ENCODE measurements around the gene MRM2.

Gene MRM2

GRCh38 chr7:2264158-2264557 lies 22.2 kb upstream of the MRM2 start:
- no peak for DNase-seq

- DNase-seq, result no peak
These were observed 21.2 kb upstream of the MRM2 start for GRCh38 chr7:2263176-2263575.

DNA sequence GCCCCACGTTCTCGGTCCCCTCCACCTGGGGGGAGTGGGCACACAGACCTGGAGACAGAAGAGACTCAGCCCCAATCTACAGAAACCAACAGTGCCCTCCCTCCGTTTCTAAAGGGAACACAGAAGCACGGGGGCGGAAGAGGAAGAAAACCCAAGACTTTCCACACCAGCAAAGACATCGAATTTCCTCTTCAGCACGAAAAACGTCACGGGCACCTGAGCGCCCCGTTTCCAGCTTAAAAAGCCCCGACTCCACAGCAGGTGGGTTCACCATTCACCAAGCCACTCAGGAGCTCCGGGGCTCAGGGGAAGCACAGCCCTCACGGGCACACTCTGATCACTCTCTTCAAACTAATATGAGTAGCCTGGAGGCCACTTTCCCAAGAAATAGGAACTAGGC lies 19.6 kb upstream of the MRM2 start:
- DNase-seq, result no peak

DNA sequence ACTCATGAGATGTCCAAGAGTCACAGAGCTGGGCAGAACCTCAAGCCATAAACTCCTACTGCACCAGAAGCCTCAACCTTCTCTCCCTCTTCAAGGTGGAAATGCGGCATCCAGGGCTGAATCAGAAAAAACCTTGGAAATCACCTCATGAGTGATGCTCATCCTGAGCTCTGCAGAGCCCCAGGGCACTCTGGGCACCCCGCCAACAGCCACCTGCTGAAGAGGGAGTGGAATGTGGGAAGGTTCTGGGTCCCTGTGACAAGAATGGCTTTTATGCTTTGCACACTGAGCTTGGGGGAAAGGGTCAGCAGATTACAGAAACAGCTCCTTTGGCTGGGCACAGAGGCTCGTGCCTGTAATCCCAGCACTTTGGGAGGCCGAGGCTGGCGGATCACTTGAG lies 18.8 kb upstream of the MRM2 start:
- no peak for DNase-seq

DNA sequence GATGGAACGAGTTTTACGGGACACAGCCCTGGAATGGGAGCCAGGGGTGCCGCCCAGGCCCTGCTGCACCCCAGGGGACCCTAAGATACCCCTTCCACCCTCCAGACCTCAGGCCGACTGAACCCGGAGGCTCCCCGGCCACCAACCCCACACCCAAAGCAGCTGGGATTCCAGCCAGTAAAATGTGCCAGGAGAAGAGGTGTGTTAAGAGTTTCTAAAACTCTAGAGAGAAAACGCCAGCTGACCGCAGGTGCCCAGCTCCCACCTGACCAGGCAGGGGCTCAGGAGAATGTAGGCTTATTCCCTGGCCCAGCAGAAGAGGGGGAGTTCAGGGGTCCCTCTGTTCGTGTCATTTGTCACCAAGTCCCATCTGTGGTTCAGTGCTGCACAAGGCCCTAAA lies 17.5 kb upstream of the MRM2 start:
- DNase-seq, result no peak

GRCh38 chr7:2258661-2259365 lies 16.8 kb upstream of the MRM2 start:
- DNase-seq, result no peak

- DNase-seq, result no peak
These were observed 15.6 kb upstream of the MRM2 start for GRCh38 chr7:2257651-2258050.

GRCh38 chr7:2257046-2257551 lies 15.1 kb upstream of the MRM2 start:
- no peak for DNase-seq

DNA sequence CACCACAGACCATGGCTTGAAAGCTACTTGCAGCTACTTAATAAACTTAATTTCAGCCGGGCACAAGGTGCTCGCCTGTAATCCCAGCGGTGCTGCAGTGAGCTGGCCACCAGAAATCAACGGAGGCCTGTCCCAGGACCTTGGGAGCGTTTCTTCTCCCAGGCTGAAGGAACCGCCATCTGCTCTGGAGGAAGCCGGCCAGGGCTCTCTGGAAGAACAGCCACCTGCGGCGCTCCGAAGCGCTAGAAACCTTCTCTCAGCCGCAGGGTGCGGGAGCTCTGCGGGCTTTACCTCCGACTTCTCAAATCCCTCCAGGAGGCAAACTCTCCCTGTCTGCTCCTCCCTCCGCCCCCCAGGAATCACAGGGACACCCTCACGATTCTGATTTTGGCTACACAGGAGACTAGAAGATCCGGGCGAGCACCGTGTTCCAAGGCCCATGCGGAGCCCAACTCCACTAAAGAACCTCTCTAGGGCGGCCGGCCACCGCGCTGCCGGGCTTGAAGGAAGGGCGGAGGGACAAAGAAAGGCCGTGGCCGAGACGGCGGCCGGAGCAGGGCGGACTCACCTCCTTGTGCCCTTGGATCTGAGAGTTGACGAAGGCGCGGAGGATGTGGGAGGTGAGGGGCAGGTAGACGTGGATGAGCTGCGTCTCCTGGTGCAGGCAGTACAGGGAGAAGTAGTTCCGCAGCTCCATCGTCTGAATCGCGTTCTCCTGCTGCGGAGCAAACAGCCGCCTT lies 14.5 kb upstream of the MRM2 start:
- DNase-seq, result no peak

DNA sequence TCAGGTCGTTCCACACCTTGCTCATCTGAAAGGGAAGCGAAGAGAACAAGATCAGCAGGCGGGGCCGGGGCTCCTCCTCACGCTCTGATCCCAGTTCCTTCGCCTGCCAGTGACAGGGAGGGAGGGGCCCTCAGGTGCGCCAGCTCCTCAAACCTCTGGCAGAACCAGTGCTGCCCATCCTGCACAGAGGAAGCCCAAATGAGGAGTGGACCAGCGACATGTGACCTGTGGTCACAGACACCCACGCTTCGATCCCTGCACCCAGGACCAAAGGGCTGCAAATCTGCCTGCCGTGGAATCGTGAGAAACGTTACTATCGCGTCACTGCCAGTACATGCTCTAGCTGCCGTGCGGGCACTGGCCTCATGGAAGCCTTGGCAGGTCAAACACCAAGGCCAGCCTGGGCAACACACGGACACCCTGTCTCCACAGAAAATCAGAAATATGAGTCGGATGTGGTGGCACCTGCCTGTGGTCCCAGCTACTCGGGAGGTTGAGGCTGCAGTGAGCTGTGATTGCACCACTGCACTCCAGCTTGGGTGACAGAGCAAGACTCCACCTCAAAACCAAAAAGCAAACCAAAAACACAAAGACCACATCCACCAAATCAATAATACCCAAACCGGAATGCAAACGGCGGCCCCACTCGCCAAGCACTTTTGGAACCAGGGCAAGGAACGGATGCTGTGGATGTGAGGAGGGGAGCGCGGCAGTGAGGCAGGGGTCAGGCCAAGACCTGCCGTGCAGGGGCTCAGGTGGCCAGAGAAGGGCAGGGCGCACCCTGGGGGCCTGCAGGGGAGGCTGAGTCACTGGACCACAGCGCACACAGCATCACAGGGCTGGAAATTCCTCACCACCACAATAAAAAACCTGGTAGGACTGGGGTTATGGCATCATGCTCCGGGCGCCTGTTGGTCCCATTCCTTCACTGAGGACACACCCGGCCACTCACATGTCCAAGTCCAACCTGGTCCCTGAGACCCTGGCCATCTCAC lies 13.4 kb upstream of the MRM2 start:
- no peak for DNase-seq

- DNase-seq, result no peak
These were observed 12.6 kb upstream of the MRM2 start for GRCh38 chr7:2254429-2255144.

DNA sequence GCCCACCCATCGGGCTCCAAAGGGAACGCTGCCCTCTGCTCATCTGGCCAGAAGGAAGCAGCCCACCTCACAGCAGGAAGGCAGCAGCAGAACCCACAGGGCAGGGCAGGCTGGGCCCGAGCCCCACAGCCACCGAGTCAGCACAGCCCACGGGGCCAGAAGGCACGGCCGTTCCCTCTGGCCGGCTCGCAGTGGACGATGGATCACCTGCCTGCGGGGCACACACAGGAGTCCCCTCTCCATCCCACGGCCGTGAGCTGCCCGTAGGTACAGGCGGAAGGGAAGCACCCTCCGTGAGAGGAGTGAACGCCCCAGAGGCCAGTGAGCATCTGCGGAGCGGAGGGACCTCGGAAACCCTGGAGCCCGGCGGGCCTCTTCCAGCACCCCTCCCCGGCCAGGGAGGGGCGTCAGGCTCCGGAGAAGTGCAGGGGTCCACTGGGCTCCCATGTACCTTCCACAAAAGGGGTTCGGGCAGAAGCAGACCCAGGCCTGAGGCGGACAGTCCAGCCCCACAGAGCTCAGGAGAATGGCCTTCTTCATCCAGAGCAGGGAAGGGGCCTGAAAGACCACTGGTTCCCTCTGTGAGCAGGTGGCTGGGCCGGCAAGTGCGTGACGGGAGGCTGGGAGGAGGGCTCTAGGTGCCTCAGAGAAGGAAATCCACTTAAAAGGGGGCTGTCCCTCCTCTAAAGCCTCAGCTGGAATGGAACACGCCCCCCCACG lies 11.7 kb upstream of the MRM2 start:
- DNase-seq, result no peak

- DNase-seq, result no peak
These were observed 11.0 kb upstream of the MRM2 start for GRCh38 chr7:2253021-2253420.

DNA sequence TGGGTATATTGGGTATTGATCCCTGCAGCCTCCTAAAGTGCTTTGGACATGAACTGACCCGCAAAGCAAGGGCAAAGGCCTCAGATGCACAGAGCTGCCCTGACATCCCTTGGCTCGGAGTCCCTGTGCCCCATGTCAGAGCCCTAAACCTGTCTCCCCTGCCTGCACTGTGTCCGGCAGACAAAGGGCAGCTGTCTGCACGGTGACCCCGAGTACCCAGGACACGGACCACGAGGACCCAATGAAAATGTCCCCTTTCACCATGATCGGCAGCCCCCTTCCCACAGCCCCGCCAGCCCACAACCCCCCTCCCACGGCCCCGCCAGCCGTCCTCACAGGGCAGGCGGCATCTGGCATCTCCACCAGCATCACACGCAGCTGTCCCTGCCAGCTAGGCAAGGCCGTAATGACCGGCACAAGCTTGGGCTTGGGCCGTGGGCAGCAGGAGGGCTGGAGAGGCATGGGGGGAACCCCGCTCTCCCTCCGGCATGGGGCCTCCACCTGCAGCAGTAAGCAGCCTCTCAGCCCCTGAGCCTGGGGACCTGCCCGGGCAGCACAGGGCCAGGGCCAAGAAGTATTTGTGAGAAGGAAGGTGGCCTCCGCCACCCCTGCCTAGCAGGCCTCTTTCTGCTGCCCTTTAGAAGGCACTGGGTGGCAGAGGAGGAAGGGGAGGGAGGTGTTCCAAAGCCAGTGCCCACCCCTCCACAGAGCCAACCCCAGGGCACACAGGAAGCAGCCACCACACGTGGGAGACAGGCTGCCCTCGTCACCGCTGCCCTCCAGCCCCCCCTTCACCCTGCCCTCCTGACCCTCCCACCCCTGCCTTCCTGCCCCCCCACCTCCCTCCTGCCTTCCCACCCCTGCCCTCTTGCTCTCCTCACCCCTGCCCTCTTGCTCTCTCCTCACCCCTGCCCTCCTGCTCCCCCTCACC lies 10.1 kb upstream of the MRM2 start:
- DNase-seq, result no peak

DNA sequence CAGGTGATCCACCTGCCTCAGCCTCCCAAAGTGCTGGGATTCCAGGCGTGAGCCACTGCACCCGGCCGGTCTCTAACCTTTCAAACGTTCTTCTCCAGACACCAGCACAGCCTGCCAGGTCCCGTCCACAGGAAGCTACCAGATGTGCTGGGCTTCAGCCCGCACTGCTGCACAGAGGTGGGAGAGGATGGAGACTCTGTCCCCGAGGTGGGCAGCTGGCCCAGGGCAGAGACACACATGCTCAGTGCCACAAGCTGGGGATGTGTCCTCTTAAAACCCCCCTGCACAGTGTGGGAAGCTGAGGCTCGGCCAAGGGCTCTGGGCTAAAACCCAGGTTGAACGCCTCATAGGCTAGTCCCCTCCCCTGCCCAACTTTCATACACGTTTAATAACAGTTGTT lies 9.4 kb upstream of the MRM2 start:
- no peak for DNase-seq

GRCh38 chr7:2249744-2250323 lies 7.8 kb upstream of the MRM2 start:
- DNase-seq, result no peak

GRCh38 chr7:2248984-2249694 lies 7.1 kb upstream of the MRM2 start:
- DNase-seq, result peak; percentile 16

DNA sequence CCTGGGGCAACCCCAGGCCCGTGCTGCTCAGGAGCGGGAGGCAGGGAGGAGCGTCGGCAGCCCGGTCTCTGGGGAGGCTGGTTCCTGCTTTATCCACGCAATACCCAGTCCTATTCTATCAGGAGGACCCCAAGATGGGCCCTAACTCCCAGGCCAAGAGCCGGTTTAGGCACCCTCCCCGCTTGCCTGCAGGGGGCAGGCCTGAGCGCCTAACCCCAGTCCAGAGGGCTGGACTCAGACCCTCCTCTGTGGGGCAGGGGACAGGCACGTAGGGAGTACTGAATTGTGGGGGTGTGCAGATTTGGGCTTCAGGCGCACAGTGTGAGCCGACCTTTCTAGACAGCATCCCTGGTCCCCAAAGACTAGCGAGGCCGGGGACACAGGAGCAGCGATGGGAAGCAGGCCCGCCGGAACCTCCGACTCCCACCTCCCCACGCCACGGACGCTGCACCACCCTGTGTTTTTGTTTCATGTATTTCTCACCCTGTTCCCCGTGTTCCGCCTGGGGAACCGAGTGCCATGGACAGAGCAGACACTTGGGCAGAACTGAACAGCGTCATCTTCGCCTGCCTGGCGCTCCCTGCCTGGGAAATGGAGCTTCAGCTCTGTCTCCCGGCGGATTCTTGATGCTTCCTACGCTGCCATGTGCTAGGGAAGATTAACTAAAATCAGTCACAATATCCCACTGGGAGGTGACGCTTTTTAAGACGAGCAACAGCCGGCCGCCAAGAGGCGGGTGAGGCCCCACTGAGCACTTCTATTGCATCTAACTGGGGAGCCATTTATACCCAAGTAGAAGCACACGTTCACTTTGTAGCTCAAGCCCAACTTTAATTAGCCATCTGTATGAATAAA lies 5.4 kb upstream of the MRM2 start:
- DNase-seq, result no peak
